Raji (cell line): ENCODE data around the gene NR2C2.
A peak's percentile ranks its signal among the peaks of the same experiment; 100 is the strongest.

Experiments
- POLR2A ChIP-seq: IDR thresholded peaks from 2 replicates; pipeline ENCODE4 v1.6.1; 2011; ENCODE audit warnings: low read depth, low read length, control low read depth; ENCODE audit not compliant: insufficient read depth

NR2C2 gene

GRCh38 chr3:14947100-14947885 lies at the start of gene NR2C2:
Gene NR2C2 (plus strand): TSS chr3:14947583. CDS start chr3:15003915, 56,332 bp downstream.
- TF ChIP-seq POLR2A = peak; percentile 75

- TF ChIP-seq POLR2A = no peak
Observed at GRCh38 chr3:14898929-14899328, 48.5 kb upstream of the NR2C2 start.

- no peak for TF ChIP-seq POLR2A
Observed at GRCh38 chr3:14899993-14900618, 47.3 kb upstream of the NR2C2 start.

GRCh38 chr3:14900881-14901873 lies 46.2 kb upstream of the NR2C2 start:
- TF ChIP-seq POLR2A = no peak

- TF ChIP-seq POLR2A = no peak
Observed at GRCh38 chr3:14902719-14903118, 44.7 kb upstream of the NR2C2 start.

- TF ChIP-seq POLR2A = no peak
Observed at GRCh38 chr3:14905055-14905657, 42.2 kb upstream of the NR2C2 start.

GRCh38 chr3:14906355-14906971 lies 40.9 kb upstream of the NR2C2 start:
- TF ChIP-seq POLR2A = no peak

GRCh38 chr3:14907043-14907966 lies 40.1 kb upstream of the NR2C2 start:
- no peak for TF ChIP-seq POLR2A

- no peak for TF ChIP-seq POLR2A
Observed at GRCh38 chr3:14909250-14909649, 38.1 kb upstream of the NR2C2 start.

- no peak for TF ChIP-seq POLR2A
Observed at GRCh38 chr3:14911651-14912050, 35.7 kb upstream of the NR2C2 start.

GRCh38 chr3:14913071-14913925 lies 34.1 kb upstream of the NR2C2 start:
- TF ChIP-seq POLR2A = no peak

GRCh38 chr3:14913926-14914778 lies 33.2 kb upstream of the NR2C2 start:
- TF ChIP-seq POLR2A = no peak

GRCh38 chr3:14914779-14915117 lies 32.6 kb upstream of the NR2C2 start:
- no peak for TF ChIP-seq POLR2A
